HG03139 (cell line): ENCODE results near the gene ZDHHC3.
"Not testable (repeated sequence)": the region's sequence is repeated elsewhere in the genome, so short reads cannot be mapped to it uniquely, and the experiment has no call there.

ENCODE experiments used
- ATAC-seq: cut with Tn5 transposase; IDR thresholded peaks from one replicate; pipeline ENCODE4 v1.9.1; 2021; ENCODE audit not compliant: unreplicated experiment

ZDHHC3 gene

GRCh38 chr3:44966795-44967278 lies 9.1 kb downstream of the ZDHHC3 start:
- no peak for ATAC-seq

GRCh38 chr3:44965165-44965564 lies 10.8 kb downstream of the ZDHHC3 start:
- ATAC-seq: no peak

GRCh38 chr3:44963571-44964325 lies 12.2 kb downstream of the ZDHHC3 start:
- no peak for ATAC-seq

GRCh38 chr3:44962621-44963393 lies 13.2 kb downstream of the ZDHHC3 start:
- no peak for ATAC-seq

GRCh38 chr3:44961888-44962287 lies 14.1 kb downstream of the ZDHHC3 start:
- ATAC-seq: no peak

- ATAC-seq: no peak
These were observed 15.5 kb downstream of the ZDHHC3 start for GRCh38 chr3:44960387-44961026.

- no peak for ATAC-seq
These were observed 17.6 kb downstream of the ZDHHC3 start for GRCh38 chr3:44958386-44958785.

- ATAC-seq: no peak
These were observed 18.0 kb downstream of the ZDHHC3 start for GRCh38 chr3:44957986-44958385.

GRCh38 chr3:44955917-44956316 lies 20.1 kb downstream of the ZDHHC3 start:
- no peak for ATAC-seq

GRCh38 chr3:44954962-44955361 lies 21.0 kb downstream of the ZDHHC3 start:
- no peak for ATAC-seq

- no peak for ATAC-seq
These were observed 21.7 kb downstream of the ZDHHC3 start for GRCh38 chr3:44954304-44954703.

GRCh38 chr3:44952689-44953088 lies 23.3 kb downstream of the ZDHHC3 start:
- ATAC-seq: no peak

GRCh38 chr3:44950275-44950734 lies 25.7 kb downstream of the ZDHHC3 start:
- ATAC-seq: no peak

GRCh38 chr3:44949770-44950169 lies 26.2 kb downstream of the ZDHHC3 start:
- ATAC-seq: not testable (repeated sequence)

GRCh38 chr3:44948239-44948638 lies 27.7 kb downstream of the ZDHHC3 start:
- ATAC-seq: no peak

- ATAC-seq: no peak
These were observed 33.6 kb downstream of the ZDHHC3 start for GRCh38 chr3:44942202-44942921.

GRCh38 chr3:44939581-44940036 lies 36.4 kb downstream of the ZDHHC3 start:
- no peak for ATAC-seq

- ATAC-seq: no peak
These were observed 42.7 kb downstream of the ZDHHC3 start for GRCh38 chr3:44932986-44933944.

- no peak for ATAC-seq
These were observed 43.7 kb downstream of the ZDHHC3 start for GRCh38 chr3:44932271-44932670.

- no peak for ATAC-seq
These were observed 44.2 kb downstream of the ZDHHC3 start for GRCh38 chr3:44931791-44932190.
